Fibroblast of gingiva (primary cell): Measurements from ENCODE around the gene CSHL1.
A peak's percentile ranks its signal among the peaks of the same experiment; 100 is the strongest.
"Not testable (repeated sequence)": the region's sequence is repeated elsewhere in the genome, so short reads cannot be mapped to it uniquely, and the experiment has no call there.

ENCODE experiments used
- DNase-seq: peaks from one replicate; pipeline ENCODE4 v3.0.0-alpha.2; 2011; ENCODE audit warnings: low read depth

CSHL1 gene

GRCh38 chr17:63940584-63940983, 29.5 kb upstream of the CSHL1 start:
- DNase-seq: no peak

- no peak for DNase-seq
Observed at GRCh38 chr17:63939884-63940283, 28.8 kb upstream of the CSHL1 start.

DNA sequence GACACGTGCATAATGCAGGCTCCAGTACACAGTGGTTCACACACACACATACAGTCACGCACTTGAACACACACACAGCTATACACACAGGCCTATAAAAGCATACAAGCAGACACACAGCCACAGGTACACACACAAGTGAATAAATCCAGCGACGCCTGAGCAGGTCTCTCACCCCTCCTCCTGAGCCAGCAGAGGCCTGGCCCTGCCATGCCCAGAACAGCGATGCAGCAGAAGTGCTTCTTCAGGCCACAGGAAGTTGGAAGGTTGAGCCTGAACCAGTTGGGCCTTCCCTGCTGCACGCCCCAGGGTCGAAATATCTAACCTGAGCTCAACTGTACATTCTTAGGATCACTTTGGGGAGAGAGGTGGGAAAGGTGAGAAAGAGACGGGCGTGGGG, 28.3 kb upstream of the CSHL1 start:
- DNase-seq: no peak

DNA sequence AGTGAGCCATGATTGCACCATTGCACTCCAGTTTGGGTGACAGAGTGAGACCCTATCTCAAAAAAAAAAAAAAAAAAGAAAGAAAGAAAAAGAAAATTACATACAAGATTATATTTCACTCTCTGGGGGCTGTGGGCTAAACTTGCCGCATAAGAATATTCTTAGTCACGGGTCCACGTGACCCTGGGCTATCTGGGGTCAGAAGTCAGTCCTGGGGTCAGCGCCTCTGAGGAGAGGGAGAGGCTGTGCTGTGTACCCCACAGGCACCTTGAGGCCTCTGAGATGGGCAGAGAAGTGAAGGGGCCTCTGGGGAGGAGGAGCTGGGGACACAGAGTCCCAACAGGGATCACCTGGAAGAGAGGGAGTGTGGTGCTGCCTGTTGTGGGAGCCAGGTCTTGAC, 26.9 kb upstream of the CSHL1 start:
- no peak for DNase-seq

DNA sequence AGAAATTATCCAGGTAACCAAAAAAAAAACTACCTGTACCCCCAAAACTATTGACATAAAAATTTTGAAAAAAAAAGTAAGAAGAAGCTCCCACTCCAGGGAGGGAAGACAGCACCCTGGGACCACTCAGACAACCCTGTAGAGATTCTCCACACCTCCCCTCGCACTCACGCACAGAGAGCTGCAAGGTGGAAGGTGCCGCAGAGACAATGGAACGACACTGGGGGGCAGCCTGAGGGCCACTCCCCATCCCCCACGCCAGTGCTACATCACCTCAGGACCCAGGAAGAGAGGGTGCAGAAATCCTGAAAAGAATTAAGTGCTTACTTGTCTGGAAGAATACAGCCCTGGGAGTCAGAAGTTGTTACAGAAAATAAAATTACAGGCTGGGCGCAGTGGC, 26.3 kb upstream of the CSHL1 start:
- no peak for DNase-seq

GRCh38 chr17:63934183-63935112, 23.4 kb upstream of the CSHL1 start:
- DNase-seq: no peak

GRCh38 chr17:63933598-63933997, 22.5 kb upstream of the CSHL1 start:
- no peak for DNase-seq

DNA sequence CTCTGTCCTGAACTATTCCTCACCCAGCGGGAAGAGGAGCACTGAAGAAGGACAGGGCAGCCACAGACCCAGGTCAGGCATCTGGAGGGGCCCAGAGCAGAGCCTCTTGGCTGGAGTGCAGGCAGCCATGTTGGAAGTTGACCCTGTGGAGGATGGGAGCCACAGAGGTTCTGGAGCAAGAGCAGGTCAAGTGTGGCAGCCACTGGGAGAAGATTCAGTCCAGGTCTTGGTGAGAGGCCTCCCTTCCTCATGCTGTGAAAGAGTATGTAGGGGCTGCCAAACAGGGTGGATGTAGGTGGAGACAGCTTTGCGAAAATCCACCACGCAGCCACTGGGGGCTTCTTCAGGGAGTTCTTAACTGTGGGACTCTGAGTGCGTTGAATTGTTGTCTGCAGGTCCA, 21.7 kb upstream of the CSHL1 start:
- DNase-seq: no peak

GRCh38 chr17:63931981-63932561, 21.0 kb upstream of the CSHL1 start, which contains the start of gene CD79B:
CD79B (minus strand) TSS chr17:63932331; CDS start chr17:63932261, 70 bp downstream.
- no peak for DNase-seq

DNA sequence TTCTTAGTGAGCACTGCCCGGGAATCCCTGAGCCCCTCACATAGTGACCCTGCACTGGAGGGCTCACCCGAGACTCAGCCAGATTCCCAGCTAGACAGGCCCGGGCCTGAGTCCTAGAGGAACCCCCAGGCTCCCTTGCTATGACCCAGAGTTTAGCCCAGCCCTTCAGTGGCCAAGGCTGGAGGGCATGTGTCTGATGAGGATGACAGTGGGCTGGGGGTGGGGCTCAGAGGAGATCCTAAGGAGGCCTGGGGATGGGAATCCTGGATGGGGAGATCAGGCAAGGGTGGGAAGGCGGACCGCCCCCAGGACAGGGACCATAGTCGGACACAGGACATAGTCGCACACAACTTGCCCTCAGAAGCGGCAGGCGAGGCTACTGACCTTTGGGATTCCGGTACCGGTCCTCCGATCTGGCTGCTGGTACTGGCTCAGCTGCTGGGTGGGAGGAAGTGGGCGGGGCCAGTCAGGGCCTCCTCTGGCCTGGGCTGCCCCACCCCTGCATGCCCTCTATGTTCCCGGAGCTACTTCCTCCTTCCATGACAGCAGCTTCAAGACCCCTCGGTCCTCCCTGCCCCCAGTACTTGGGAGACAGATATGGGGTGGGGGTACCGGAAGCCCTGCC, 20.0 kb upstream of the CSHL1 start:
- no peak for DNase-seq

- DNase-seq: peak; percentile 6
Observed at GRCh38 chr17:63929860-63930766, 19.1 kb upstream of the CSHL1 start.

DNA sequence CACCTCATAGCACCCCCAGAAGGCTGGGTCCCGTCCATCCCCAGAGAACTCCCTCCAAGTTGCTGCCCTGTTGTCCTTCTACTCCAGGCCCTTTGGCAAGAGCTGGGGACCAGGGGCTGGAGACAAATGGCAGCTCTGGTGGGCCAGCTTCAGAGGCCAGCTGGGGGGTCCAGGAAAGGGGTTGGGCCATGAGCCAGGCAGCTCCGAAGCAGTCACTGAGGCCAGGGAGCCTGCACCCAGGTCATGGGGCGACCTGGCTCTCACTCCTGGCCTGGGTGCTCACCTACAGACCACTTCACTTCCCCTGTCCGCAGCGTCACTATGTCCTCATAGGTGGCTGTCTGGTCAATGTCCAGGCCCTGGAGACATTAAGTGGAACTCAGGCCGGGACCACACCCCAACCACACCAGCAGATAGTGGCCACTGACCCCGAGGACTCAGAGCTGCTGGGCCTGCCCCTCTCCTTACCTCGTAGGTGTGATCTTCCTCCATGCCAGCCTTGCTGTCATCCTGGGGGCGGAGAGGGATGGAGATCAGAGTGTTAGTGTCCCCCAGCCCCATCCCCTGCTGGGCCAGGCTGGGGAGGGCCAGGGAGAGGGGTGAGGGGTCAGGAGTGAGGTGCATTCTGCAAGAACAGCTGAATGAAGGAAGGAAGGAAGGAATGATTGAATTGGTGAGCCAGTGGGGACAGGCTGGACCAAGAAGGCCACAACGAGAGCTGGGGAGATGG, 18.1 kb upstream of the CSHL1 start:
- DNase-seq: no peak

GRCh38 chr17:63928172-63928666, 17.2 kb upstream of the CSHL1 start:
- DNase-seq: no peak

DNA sequence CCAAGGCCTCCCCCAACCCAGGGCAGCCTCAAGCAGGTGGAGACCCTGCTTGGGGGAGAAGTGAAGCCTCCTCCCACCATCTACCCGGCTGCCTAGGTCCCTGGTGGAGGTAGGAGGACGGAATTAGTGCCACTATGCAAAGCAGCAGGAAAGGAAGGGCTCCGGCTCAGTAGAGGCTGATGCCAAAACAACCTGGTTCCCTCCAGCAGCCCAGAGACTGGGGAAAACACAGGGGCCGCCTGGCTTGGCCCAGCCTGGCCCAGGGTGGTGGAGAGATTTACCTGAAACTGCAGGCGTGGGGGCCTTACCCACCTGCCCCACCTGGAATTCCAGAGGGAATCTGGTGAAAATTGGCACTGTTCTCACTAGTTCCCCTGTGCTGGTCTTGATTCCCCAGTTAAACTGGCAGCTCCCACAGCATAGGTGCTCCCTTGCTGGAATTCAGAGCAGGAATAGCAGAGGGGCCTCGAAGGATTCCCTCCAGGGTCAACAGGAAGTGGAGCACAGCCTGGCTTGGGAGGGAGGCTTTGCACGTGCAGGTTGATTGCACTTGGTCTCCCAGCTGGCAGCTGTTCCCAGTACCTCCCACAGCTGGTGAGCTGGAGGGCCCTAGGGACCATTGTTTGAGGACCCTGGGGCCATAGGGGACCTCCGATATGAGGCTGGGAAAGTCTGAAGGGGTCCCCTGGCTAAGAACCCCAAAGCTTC, 16.6 kb upstream of the CSHL1 start:
- DNase-seq: no peak

- DNase-seq: no peak
Observed at GRCh38 chr17:63926164-63926563, 15.1 kb upstream of the CSHL1 start.

DNA sequence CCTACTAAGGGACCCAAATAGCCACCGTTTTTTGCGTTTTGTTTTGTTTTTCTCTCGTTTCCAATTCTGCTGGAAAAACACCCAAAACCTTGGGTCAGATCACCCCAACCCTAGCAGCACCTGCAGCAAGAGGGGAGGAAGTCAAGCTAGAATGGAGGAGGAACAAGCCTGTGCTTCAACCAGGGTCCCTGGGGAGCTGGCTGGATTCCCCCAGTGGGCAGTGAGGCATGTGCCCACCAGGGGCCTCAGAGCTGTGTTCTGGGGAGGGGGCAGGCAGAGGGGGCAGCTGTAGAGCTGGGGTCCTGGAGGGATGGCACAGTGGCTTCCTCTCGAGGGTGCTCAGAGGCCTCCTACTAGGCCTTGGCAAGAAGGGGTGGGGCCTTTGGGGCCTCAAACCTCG, 14.6 kb upstream of the CSHL1 start:
- DNase-seq: no peak

GRCh38 chr17:63922402-63922801, 11.3 kb upstream of the CSHL1 start:
- DNase-seq: not testable (repeated sequence)

DNA sequence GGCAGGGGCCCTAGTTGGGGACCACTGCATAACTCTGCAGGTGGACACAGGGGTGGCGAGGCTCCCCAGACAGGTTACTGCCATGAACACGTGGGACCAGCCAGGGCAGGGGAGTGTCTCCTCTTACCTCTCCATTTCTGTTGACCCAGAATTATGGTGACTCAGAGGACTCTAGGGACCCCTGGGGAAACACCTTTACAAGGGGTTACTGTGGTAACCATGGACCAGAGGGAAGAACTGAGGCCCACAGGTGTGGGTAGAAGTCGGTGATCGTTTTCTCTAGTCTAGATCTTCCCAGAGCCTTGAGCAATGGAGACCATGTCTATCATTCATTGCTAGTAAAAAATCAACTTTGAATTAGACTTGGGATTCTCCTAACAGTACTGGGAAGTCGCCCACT, 9.7 kb upstream of the CSHL1 start:
- not testable (repeated sequence) for DNase-seq

GRCh38 chr17:63920050-63920449, 9.0 kb upstream of the CSHL1 start:
- DNase-seq: not testable (repeated sequence)

GRCh38 chr17:63919311-63919723, 8.3 kb upstream of the CSHL1 start:
- DNase-seq: peak; percentile 34
